H54 (cell line): ENCODE results near the gene LACTBL1.

Source experiments
- DNase-seq: peaks from one replicate; pipeline ENCODE4 v3.0.0; 2011; ENCODE audit warnings: low spot score, mixed read lengths; ENCODE audit not compliant: insufficient read length
- FAIRE-seq: peaks from 3 replicates; lab custom pipeline; 2011; peaks lifted over from hg19 to GRCh38; lab: Jason Lieb, UNC
- POLR2A ChIP-seq: IDR thresholded peaks from 2 replicates; pipeline ENCODE4 v1.6.1; 2011; ENCODE audit warnings: low read depth, mild to moderate bottlenecking, low read length

The LACTBL1 gene

DNA sequence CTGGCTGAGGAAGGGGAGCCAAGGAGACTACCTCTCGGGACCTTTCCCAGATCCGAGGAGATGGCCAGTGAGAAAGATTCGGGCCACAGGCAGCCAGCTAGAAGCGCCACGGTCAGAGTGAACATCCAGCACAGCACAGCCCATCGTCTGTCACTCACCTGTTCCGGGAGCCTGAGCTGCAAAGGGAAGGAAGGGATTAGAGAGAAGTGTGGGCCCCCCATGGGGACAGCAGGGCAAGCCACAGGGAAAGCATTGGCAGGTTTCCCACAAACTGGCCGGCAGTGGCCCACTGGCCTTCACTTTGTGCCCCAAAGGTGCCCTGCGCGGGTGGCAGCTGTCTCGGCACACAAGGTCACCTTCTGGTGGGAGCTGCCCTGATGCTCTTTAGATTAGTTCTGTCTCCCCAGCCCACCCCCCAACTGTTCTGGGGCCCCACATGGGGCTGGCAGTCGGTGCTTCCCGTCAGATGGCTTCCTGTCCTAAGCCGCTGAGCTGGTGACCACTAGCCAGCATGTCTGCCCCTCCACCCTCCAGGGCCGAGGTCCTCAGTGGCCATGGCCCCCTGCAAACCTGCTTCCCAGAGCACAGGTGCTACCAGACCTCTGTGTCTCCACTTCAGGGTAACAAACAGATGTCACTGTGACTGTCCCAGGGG lies 56.7 kb downstream of the LACTBL1 start:
- no peak for FAIRE-seq
- DNase-seq, result no peak
- no peak for TF ChIP-seq POLR2A

DNA sequence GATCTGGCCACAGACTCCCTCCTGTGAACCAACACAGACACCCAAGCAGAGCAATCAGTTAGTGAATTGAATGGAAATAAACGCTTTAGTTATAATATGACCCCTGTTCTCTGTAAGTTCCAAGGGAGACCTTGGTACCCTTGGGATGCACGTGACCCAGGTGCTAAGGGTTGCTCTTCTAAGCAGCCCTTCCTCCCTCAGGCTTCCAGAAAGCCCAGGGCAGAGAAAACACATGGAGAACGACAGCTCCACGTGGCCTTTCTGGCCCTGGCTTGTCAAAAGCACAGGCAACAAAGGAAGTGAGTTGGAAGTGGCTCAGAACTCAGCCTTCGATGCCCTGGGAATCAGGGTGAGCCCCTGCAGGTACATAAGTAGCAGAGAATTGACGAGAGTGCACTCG lies 57.4 kb downstream of the LACTBL1 start:
- TF ChIP-seq POLR2A, result no peak
- DNase-seq, result no peak
- FAIRE-seq, result no peak

DNA sequence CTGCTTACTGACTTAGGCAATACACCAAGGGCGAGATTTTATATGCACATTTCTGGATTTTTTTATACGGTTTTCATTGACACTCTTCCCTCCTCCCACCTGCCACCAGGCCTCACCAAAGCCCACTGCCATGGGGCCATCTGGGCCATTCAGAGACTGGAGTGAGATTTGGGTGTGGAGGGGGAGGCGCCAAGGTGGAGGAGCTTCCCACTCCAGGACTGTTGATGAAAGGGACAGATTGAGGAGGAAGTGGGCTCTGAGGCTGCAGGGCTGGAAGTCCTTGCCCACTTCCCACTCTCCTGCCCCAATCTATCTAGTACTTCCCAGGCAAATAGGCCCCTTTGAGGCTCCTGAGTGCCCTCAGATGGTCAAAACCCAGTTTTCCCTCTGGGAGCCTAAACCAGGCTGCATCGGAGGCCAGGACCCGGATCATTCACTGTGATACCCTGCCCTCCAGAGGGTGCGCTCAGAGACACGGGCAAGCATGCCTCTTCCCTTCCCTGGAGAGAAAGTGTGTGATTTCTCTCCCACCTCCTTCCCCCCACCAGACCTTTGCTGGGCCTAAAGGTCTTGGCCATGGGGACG lies 57.9 kb downstream of the LACTBL1 start:
- TF ChIP-seq POLR2A, result no peak
- no peak for FAIRE-seq
- no peak for DNase-seq

DNA sequence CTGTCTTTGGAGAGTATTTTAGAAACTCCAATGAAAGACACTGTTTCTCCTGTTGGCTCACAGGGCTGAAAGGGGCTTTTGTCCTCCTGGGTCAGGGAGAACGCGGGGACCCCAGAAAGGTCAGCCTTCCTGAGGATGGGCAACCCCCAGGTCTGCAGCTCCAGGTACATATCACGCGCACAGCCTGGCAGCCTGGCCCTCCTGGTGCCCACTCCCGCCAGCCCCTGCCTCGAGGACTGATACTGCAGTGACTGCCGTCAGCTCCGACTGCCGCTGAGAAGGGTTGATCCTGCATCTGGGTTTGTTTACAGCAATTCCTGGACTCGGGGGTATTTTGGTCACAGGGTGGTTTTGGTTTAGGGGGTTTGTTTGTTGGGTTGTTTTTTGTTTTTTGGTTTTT lies 58.5 kb downstream of the LACTBL1 start:
- TF ChIP-seq POLR2A, result no peak
- FAIRE-seq (no peak), DNase-seq (no peak)

DNA sequence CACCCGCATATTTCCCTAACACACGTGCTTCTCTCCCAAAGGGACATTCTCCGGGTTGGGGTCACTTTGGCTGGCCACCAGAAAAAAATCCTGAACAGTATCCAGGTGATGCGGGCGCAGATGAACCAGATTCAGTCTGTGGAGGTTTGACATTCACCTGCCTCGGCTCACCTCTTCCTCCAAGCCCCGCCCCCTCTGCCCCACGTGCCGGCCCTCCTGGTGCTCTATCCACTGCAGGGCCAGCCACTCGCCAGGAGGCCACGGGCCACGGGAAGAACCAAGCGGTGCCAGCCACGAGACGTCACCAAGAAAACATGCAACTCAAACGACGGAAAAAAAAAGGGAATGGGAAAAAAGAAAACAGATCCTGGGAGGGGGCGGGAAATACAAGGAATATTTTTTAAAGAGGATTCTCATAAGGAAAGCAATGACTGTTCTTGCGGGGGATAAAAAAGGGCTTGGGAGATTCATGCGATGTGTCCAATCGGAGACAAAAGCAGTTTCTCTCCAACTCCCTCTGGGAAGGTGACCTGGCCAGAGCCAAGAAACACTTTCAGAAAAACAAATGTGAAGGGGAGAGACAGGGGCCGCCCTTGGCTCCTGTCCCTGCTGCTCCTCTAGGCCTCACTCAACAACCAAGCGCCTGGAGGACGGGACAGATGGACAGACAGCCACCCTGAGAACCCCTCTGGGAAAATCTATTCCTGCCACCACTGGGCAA lies 59.1 kb downstream of the LACTBL1 start:
- DNase-seq (no peak), FAIRE-seq (no peak)
- TF ChIP-seq POLR2A, result no peak

DNA sequence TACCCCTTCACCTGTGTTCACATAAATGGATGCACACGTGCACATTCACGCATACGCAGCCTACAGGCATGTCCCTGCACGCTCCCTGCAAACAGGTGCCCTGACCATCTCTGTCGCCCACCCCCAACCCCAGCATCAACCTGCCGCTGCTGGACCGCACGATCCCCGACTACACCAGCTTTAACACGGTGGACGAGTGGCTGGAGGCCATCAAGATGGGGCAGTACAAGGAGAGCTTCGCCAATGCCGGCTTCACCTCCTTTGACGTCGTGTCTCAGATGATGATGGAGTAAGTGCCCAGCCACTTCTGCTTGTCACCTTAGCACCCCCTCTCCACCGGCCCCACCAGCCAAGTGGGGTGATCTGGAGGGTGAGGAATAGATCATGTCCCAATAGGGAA lies 60.4 kb downstream of the LACTBL1 start:
- FAIRE-seq, result no peak
- no peak for TF ChIP-seq POLR2A
- DNase-seq, result no peak

DNA sequence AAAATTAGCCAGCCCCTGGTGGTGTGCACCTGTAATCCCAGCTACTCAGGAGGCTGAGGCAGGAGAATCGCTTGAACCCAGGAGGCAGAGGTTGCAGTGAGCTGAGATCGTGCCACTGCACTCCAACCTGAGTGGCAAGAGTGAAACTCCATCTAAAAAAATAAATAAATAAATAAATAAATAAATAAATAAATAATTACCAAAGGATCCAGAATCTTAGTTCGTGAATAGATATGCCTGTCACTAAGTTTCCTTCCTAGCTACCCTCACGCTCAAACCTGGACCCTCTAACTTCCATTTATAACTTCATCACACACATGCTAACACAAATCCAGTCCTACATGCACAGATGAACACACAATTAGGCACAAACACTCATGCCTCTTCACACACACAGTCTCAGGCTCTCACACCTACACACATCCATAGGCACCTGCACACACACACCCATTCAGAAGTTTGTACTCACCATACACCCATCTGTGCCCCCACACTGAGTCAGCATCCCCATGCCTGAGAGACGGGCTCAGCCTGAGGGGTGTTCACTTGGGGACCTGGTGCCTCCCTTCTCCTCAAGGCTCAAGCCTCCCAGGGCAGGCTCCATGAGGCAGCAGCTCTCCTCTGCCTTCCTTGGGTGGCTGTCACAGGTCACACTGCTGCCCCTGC lies 61.5 kb downstream of the LACTBL1 start:
- DNase-seq, result no peak
- no peak for FAIRE-seq
- no peak for TF ChIP-seq POLR2A

DNA sequence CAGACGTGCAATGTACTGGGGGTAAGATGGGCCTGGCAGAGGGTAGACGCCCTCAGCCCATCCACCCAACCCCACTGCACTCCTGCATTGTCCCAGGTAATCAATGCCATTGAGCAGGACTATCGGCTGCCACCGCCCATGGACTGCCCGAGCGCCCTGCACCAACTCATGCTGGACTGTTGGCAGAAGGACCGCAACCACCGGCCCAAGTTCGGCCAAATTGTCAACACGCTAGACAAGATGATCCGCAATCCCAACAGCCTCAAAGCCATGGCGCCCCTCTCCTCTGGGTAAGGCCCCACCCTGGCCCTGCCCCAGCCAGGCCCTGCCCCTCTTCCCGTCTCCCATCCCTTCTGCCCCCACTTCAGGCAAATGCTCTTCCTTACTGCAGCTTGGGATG lies 62.4 kb downstream of the LACTBL1 start:
- FAIRE-seq (no peak), DNase-seq (no peak)
- TF ChIP-seq POLR2A, result no peak

DNA sequence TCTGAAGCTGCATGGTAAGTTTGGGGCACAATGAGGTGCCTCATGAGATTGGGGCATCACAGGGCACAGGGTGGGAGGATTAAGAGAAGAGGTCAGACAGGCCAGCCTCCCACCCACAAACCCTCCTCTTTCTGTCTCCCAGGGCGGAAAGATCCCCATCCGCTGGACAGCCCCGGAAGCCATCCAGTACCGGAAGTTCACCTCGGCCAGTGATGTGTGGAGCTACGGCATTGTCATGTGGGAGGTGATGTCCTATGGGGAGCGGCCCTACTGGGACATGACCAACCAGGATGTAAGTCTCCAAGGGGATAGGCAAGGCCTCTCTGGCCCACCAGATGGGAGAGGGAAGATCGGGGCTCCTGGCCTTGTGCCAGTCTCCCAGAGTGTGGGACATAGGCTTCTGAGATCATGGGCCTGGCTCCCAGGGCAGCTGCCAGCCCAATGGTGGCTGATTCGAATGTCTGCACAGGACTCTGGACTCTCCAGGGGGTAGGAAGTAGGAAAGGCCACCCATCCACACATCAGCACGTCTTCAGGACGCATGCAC lies 63.7 kb downstream of the LACTBL1 start:
- TF ChIP-seq POLR2A, result no peak
- FAIRE-seq (no peak), DNase-seq (no peak)

DNA sequence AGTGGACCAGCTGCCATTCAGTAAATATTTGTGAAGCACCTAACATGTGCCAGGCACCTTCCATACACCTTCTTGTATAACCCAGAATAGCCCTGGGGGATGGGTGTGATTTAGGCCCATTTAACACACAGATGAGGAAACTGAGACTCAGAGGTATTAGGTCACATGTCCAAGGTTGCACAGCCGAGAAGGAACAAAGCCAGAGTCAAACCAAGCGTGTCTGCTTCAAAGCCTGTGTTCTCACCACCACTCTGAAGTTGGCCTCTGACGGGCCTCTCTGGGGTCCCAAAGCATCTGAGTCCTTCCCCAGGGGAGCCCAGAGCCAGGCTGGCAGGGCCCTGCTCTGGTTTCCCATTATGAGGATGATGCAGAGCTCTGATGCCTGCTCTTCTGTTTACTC lies 65.1 kb downstream of the LACTBL1 start:
- no peak for TF ChIP-seq POLR2A

DNA sequence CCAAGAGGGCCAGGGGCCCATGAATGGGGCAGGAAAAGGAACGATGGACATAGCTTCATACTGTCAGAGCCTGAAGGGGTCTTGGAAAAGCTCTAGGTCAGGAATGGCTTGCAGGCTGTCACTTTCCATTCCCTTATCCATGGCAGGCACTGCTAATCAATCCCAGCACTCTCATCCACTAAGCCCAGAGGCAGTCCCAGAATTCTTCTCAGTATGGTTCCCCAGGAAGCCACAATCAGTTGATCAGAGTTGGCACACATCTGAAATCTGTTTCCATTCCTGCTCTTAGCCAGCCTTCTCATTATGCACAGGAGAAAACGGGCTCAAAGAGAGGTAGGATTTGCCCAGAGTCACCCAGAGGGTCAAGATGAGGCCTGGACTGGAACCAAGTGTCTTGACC lies 65.7 kb downstream of the LACTBL1 start:
- FAIRE-seq (no peak), DNase-seq (no peak)
- TF ChIP-seq POLR2A, result no peak

More for the DNA sequence above, 65.1 kb downstream of the LACTBL1 start:
- FAIRE-seq (no peak), DNase-seq (no peak)

DNA sequence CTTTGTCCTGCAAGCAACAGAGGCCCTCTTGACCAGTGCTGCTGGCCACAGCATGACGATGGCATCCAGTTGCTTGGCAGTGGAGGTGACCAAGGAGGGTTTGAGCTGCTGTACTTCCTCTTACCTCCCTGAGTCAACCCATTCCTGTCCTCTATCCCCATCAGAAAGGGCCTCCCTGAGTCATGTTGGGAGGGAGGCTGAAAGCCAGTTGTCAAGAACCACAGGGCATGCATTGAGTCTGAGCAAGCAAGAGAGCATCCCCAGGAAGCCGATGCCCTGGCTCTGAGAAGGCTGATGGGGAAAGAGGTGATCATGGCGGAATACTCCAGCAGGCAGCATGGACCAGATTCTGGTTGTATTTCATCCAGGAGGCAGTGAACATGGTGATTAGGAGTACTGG lies 69.6 kb downstream of the LACTBL1 start:
- TF ChIP-seq POLR2A, result no peak
- FAIRE-seq (peak; percentile 75), DNase-seq (peak; percentile 70)
